RWPE2 (cell line): ENCODE measurements around the gene STK35.
A peak's percentile ranks its signal among the peaks of the same experiment; 100 is the strongest.

ENCODE experiments used
- ATAC-seq: fragments of 200-7000 bp; cut with Tn5 transposase; 3 replicates; pipeline ENCODE4 v1.9.1; 2021; ENCODE audit warnings: low read depth
- DNase-seq: peaks from one replicate; pipeline ENCODE4 v3.0.0-alpha.2; 2020; ENCODE audit warnings: low spot score
- H3K27ac ChIP-seq: fragments of 450-650 bp; 2 replicates; pipeline ENCODE4 v1.5.1; 2017; ENCODE audit warnings: mild to moderate bottlenecking; ENCODE audit not compliant: poor library complexity, severe bottlenecking
- H3K27me3 ChIP-seq: fragments of 250-450 bp; sonication (Bioruptor Pico); 2 replicates; pipeline ENCODE4 v1.5.1; 2021; ENCODE audit warnings: mild to moderate bottlenecking, moderate library complexity; ENCODE audit not compliant: insufficient read depth, poor library complexity, severe bottlenecking
- H3K36me3 ChIP-seq: fragments of 250-450 bp; sonication (Bioruptor Pico); 2 replicates; pipeline ENCODE4 v1.5.1; 2020; ENCODE audit warnings: low read depth, mild to moderate bottlenecking, moderate library complexity
- H3K4me1 ChIP-seq: fragments of 250-450 bp; sonication (Bioruptor Pico); 2 replicates; pipeline ENCODE4 v1.5.1; 2021; ENCODE audit warnings: mild to moderate bottlenecking, moderate library complexity; ENCODE audit not compliant: insufficient read depth, poor library complexity, severe bottlenecking
- H3K4me3 ChIP-seq: fragments of 250-450 bp; sonication (Bioruptor Pico); 2 replicates; pipeline ENCODE4 v1.5.1; 2021; ENCODE audit warnings: mild to moderate bottlenecking, moderate library complexity; ENCODE audit not compliant: severe bottlenecking
- H3K9me3 ChIP-seq: fragments of 250-450 bp; sonication (Bioruptor Pico); 2 replicates; pipeline ENCODE4 v1.5.1; 2021; ENCODE audit warnings: mild to moderate bottlenecking, moderate library complexity; ENCODE audit not compliant: severe bottlenecking
- CTCF ChIP-seq: fragments of 450-650 bp; IDR thresholded peaks from one replicate; pipeline ENCODE4 v1.5.1; 2017; ENCODE audit warnings: mild to moderate bottlenecking, moderate library complexity; ENCODE audit not compliant: poor library complexity, severe bottlenecking

STK35 gene

GRCh38 chr20:2172305-2173175 is 70.9 kb downstream of the STK35 start:
- Histone ChIP-seq H3K9me3 (no peaks in the 10 kb centered on the region), H3K4me1 (no peaks in the 10 kb centered on the region), H3K36me3 (no peaks in the 10 kb centered on the region), H3K27me3 (peaks cover 6% of the 10 kb centered on the region), H3K4me3 (no peak overlapping the region), H3K27ac (no peak overlapping the region)
- TF ChIP-seq CTCF: peak; percentile 95
- ATAC-seq: peak; percentile 66
- DNase-seq: no peak

DNA sequence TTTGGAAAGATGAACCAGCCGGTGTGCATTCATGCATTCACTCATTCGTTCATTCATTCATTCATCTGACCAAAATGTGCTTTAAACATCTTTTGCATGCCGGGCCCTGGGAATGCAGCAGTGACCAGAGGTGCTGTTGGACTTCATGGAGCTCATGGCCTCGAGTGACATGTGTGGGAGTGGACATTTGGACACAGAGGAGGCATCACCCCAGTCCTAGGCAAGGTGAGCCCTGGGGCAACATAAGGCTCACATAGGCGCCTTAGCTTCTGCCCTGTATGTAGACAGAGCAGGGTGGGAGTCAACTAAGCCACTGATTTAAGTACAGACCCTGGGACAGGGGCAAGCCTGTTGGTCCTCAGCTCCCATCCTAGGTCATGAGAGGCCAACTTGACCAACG is 71.6 kb downstream of the STK35 start:
- no peaks in the 10 kb centered on the region for H3K4me1 ChIP-seq

GRCh38 chr20:2174067-2174466 is 72.4 kb downstream of the STK35 start:
- Histone ChIP-seq H3K27me3 (peaks cover 6% of the 10 kb centered on the region), H3K9me3 (no peaks in the 10 kb centered on the region), H3K27ac (no peak overlapping the region), H3K4me1 (no peaks in the 10 kb centered on the region), H3K36me3 (no peaks in the 10 kb centered on the region), H3K4me3 (no peak overlapping the region)
- DNase-seq (no peak), ATAC-seq (no peak)
- TF ChIP-seq CTCF: no peak

More for the DNA sequence above, 71.6 kb downstream of the STK35 start:
- no peaks in the 10 kb centered on the region for H3K36me3 ChIP-seq
- ATAC-seq (no peak), DNase-seq (no peak)
- no peak for TF ChIP-seq CTCF
- no peak overlapping the region for H3K27ac ChIP-seq
- H3K27me3 ChIP-seq: peaks cover 6% of the 10 kb centered on the region
- H3K4me3 ChIP-seq: no peak overlapping the region
- no peaks in the 10 kb centered on the region for H3K9me3 ChIP-seq

DNA sequence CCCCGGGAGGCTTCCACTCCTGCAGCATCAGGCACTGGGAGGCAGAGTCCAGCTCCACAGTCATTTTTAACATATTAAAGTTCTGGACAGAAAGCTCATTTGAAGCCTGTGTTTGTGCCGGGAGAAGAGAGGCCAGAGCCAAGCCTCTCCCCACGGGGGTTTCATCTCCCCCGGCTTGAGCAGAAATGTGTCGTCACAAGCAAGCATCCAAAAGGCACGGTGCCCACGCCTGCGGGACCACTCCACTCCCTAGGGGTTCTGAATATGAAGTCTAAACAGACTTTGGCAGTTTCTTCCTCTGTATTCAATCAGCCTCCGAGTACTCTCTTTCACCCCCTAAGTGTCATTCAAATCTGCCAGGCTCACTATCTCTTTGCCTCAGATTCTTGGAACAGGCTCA is 75.3 kb downstream of the STK35 start:
- DNase-seq: no peak
- Histone ChIP-seq H3K9me3 (no peaks in the 10 kb centered on the region), H3K4me1 (no peaks in the 10 kb centered on the region), H3K27me3 (peaks cover 2% of the 10 kb centered on the region), H3K27ac (no peak overlapping the region), H3K36me3 (no peaks in the 10 kb centered on the region), H3K4me3 (no peak overlapping the region)
- TF ChIP-seq CTCF: no peak
- no peak for ATAC-seq
